HepG2 (cell line): ENCODE results near the gene ZPR1. TPM values are rescaled to one million over a fixed set of nuclear protein-coding genes. Genes with fewer than 3 reads are reported as not detected.
A peak's percentile ranks its signal among the peaks of the same experiment; 100 is the strongest.

Source experiments
- ATF4 ChIP-seq, 2 experiments: fragments of 450-650 bp in 1 of 2; sonication (generic) in 1 of 2; formaldehyde crosslinking; IDR thresholded peaks; 2 replicates each; pipeline versions ENCODE4 v1.5.0 to v1.8.0; 2020 to 2022; ENCODE audit warnings: mild to moderate bottlenecking in 1 of 2, missing genetic modification reagents in 1 of 2
- BCLAF1 ChIP-seq: fragments of 450-650 bp; IDR thresholded peaks from 2 replicates; pipeline ENCODE4 v1.6.1; 2017; ENCODE audit warnings: mild to moderate bottlenecking
- EP300 ChIP-seq, 3 experiments: sonication (generic) in 1 of 3; formaldehyde crosslinking in 1 of 3; IDR thresholded peaks; 2 replicates each; pipeline versions ENCODE4 v1.5.1 to v1.6.1; 2011 to 2020; ENCODE audit warnings: low read depth in 2 of 3, low read length in 2 of 3, borderline replicate concordance in 1 of 3, improper control_type of control experiment in 1 of 3, mild to moderate bottlenecking in 1 of 3, missing genetic modification reagents in 1 of 3, moderate library complexity in 1 of 3
- GTF3A ChIP-seq: sonication (generic); formaldehyde crosslinking; conservative IDR thresholded peaks from 2 replicates; pipeline ENCODE4 v1.4.0; 2020; ENCODE audit warnings: mild to moderate bottlenecking, missing genetic modification reagents
- HMG20B ChIP-seq: conservative IDR thresholded peaks from 2 replicates; pipeline ENCODE4 v1.6.1; 2016; ENCODE audit warnings: missing genetic modification reagents, missing compliant biosample characterization
- NFIC ChIP-seq: IDR thresholded peaks from 2 replicates; pipeline ENCODE4 v1.6.1; 2012; ENCODE audit warnings: mild to moderate bottlenecking, low read length, inconsistent platforms
- TFAP4 ChIP-seq: sonication (generic); IDR thresholded peaks from 2 replicates; pipeline ENCODE4 v1.6.1; 2016; ENCODE audit warnings: low read depth, borderline replicate concordance
- WIZ ChIP-seq: sonication (generic); formaldehyde crosslinking; IDR thresholded peaks from 2 replicates; pipeline ENCODE4 v1.5.1; 2020; ENCODE audit warnings: mild to moderate bottlenecking, missing genetic modification reagents
- ZBTB14 ChIP-seq: sonication (generic); formaldehyde crosslinking; IDR thresholded peaks from 2 replicates; pipeline ENCODE4 v1.4.0; 2020; ENCODE audit warnings: missing genetic modification reagents
- ZMYM2 ChIP-seq: sonication (generic); formaldehyde crosslinking; IDR thresholded peaks from 2 replicates; pipeline ENCODE4 v1.8.0; 2022; ENCODE audit warnings: mild to moderate bottlenecking, missing genetic modification reagents
- ZNF318 ChIP-seq: sonication (generic); formaldehyde crosslinking; IDR thresholded peaks from 2 replicates; pipeline ENCODE4 v1.4.0; 2020; ENCODE audit warnings: mild to moderate bottlenecking, missing genetic modification reagents
- ZNF451 ChIP-seq: sonication (generic); formaldehyde crosslinking; IDR thresholded peaks from 2 replicates; pipeline ENCODE4 v1.5.0; 2020; ENCODE audit warnings: mild to moderate bottlenecking, missing genetic modification reagents
- ZSCAN29 ChIP-seq: sonication (generic); formaldehyde crosslinking; conservative IDR thresholded peaks from 2 replicates; pipeline ENCODE4 v1.4.0; 2020; ENCODE audit warnings: mild to moderate bottlenecking, missing genetic modification reagents
- polyA plus RNA-seq, 8 experiments: library from polyadenylated mRNA; depleted of rRNA in 3 of 8; stranded (reverse) in 7 of 8; unstranded in 1 of 8; fragments of >200 nt; fragmentation: Illumina TruSeq in 4 of 8; extraction: Trizol in 4 of 8; gene quantifications; 2 replicates each; pipeline versions ENCODE4 v1.2.1 to v1.2.3, GENCODE V29; 2011 to 2016; ENCODE audit warnings: low read depth in 4 of 8, missing spikeins in 1 of 8, mixed read lengths in 1 of 8; ENCODE audit not compliant: insufficient read depth in 1 of 8
- total RNA-seq, 5 experiments: library from RNA; depleted of rRNA; stranded (reverse); fragments of >200 nt; fragmentation: Illumina TruSeq; extraction: Trizol; gene quantifications; 2 replicates each; pipeline ENCODE4 v1.2.3, GENCODE V29; 2016; ENCODE audit warnings: low read depth in 1 of 5

Gene ZPR1
- total and polyA plus RNA-seq, 2 of the 13 experiments (the other 11 are each of a cell fraction or from before 2014, with no cell fraction given) = 40.0 to 79.3 TPM

- TF ChIP-seq TFAP4 = peak; percentile 84; the same call in 1 of the 2 replicates
- no peak for TF ChIP-seq ZNF451 (CRISPR knock-in tag)
- 0 out of 4 replicates have a peak, but pooled peaks of 1 of the 2 experiments have one; percentile 21 for TF ChIP-seq EP300 (IDR thresholded peaks at IDR 0.05; ENCODE audit: low read depth in 2 of 2, low read length in 2 of 2)
- TF ChIP-seq EP300 (CRISPR knock-in tag; IDR thresholded peaks at IDR 0.05; ENCODE audit: borderline replicate concordance) = no peak
- TF ChIP-seq NFIC = no peak
- no peak for TF ChIP-seq GTF3A
- peak in 1 of 2 experiments; percentile 63; a peak in 2 of 4 replicates for TF ChIP-seq ATF4 (CRISPR knock-in tag; IDR thresholded peaks at IDR 0.05)
- no peak; the same call in 1 of the 2 replicates for TF ChIP-seq ZBTB14 (CRISPR knock-in tag)
- 0 out of 2 replicates have a peak, but pooled peaks have one; percentile 7 for TF ChIP-seq HMG20B (CRISPR knock-in tag)
- peak; percentile 52; the same call in 1 of the 2 replicates for TF ChIP-seq ZMYM2 (CRISPR knock-in tag)
- no peak for TF ChIP-seq BCLAF1
- TF ChIP-seq ZSCAN29 = 0 out of 2 replicates have a peak, but pooled peaks have one; percentile 46
- no peak for TF ChIP-seq ZNF318 (CRISPR knock-in tag)
- TF ChIP-seq WIZ = no peak
Observed at GRCh38 chr11:116833816-116834534, 46.2 kb upstream of the ZPR1 start (continued).
